Adipose tissue (tissue), 3 donors: ENCODE results near the gene PPID. TPM values are rescaled to one million over a fixed set of nuclear protein-coding genes. Genes with fewer than 3 reads are reported as not detected.
"Not testable (repeated sequence)": the region's sequence is repeated elsewhere in the genome, so short reads cannot be mapped to it uniquely, and the experiment has no call there.

Experiments
- H3K27ac ChIP-seq: one replicate; pipeline ENCODE4 v1.5.1; 2013; ENCODE audit warnings: low read depth, low read length
- WGBS, 3 donors: extraction: QIAGEN DNeasy Blood & Tissue Kit; methylation state at CpG; one replicate each; pipeline ENCODE4 v1.1.7; 2013; 5-methylcytosine and 5-hydroxymethylcytosine counted together
- polyA plus RNA-seq, 3 donors: library from polyadenylated mRNA; stranded (reverse); fragments of 200-250 nt; gene quantifications; one replicate each; pipeline ENCODE4 v1.2.3, GENCODE V29; 2013
- donor health status: healthy with polysubstance abuse.
- donor health status: Bipolar disorder and iron deficiency.
- donor health status: healthy.

The PPID gene
- polyA plus RNA-seq, 3 donors, result 16.1 to 30.8 (median 18.3) TPM

DNA sequence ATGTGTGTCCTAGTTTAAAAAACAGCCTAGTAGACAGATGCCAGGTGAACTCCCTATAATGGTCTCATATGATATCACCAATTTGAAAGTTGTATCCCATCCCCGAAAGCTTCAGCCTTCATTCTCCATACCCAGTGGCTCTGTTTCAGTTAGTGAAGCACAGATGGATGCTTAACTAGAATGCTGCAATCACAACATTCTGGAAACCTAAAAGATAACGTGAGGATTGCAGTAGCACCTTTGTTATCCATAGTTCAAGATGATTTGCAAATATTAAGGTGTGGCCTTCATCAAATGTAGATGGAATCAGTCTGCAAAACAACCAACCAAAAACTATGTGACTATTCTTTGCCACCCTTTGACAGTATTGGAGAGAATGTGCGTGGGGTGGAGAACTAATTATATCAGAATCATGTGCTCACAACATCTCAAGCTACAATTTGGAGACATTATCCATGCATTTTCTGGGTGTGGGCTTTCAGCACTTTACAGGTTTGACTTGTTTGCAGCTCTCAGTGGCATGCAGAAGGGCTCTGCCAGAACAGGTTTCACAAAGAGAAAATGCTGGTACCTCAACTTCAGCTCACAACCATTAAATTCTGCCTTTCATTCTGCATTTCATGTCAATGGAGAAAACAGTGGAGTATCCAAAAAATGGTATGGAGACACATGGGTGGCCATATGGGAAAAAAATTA is 18.3 kb upstream of the PPID start:
- H3K27ac ChIP-seq, result no peak overlapping the region
- 76 to 90% (median 84%) methylated on average over 3 of the region's 3 CpGs for WGBS, 3 donors

DNA sequence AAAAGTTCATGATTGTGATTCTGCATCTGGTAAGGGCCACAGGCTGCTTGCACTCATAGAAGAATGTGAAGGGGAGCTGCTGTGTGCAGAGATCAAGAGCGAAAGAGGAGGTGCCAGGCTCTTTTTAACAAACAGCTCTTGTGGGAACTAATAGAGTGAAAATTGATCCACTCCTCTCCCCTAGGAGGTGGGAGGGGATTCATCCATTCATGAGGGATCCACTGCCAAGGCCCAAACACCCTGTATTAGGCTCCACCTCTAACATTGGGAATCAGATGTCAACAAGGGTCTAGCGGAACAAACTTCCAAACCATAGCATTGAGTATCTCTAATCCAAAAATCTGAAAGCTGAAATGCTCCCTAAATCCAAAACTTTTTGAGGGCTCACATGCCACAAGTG is 16.4 kb upstream of the PPID start:
- no peak overlapping the region for H3K27ac ChIP-seq
- 87 to 97% (median 96%) methylated on average over 2 of the region's 2 CpGs for WGBS, 3 donors

DNA sequence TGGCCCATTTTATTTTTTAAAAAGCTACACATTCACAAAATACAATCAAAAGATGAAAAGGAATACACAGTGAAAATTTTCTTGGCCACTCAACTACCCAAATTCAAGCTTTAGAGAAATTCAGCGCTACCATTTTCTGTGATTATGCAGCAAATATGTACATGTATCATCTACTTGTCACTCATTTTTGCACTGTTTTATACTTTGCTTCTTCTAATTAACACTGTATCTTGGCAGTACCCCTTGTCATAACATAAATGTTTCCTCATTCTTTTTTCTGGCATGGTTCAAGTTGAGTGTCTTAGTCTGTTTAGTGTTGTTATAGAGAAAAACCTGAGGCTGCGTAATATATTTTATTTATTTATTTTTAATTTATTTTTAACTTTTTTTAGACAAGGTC is 15.7 kb upstream of the PPID start:
- no peak overlapping the region for H3K27ac ChIP-seq
- 98 to 99% (median 99%) methylated on average over 2 of the region's 2 CpGs for WGBS, 3 donors

DNA sequence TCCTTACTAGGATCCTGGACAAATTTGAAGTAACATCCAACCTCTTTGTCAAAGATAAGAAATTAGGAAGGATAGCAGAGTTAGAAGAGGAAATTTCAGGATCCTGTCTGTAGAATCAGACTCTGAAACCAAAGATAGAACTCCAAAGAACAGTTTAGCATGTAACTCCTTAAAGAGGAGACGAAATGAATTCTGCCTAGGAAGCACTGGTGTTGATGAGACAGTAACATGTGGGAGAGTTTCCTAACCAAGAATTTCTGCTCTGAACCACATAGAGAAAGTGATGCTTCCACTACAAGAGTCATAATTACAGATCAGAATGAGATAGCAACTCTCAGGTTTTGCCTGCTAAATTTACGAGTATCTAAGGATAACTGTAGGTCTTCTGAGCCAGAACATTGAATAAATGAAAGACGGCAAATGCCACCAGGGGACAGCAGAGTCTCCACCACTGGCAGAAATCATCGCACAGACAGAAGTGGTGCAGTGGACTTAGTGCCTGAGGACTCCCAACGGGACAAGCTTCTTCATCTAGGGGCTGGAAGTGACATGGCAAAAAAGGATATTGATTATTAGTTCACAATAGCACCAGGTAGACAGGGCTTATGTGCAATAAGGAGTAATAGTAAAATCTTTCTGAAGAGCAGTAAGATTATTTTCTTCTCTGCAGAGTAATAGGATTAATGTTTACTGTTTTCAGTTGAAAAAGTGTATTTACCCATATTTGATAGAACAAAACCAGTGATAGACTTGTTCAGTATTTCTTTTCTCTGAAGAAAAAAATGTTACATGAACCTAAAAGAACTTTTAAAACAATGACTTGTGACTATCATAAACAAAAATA is 6.7 kb upstream of the PPID start:
- H3K27ac ChIP-seq, result no peak overlapping the region
- WGBS, 3 donors, result 19 to 21% (median 19%) methylated on average over 5 of the region's 5 CpGs

DNA sequence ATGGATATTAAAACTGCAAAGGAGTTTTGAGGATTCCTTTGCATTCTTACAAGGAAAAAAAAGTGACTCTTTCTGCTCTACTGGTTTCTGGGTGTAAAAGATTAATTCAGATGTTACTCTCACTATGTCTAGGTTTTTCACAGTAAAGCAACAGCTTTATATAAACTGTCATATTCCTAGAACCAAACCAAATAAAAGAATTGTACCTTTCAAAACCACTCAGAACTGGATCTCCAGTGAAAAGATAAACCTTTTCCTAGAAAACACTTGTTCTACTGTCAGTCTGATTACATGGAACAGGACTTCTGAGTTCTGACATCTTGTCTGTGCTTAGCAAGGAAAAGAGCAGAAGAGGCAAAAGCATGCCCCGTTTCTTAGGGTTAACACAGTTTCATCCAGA is 5.0 kb upstream of the PPID start:
- WGBS, 3 donors, result 55 to 73% (median 65%) methylated on average over 1 of the region's 1 CpG
- no peak overlapping the region for H3K27ac ChIP-seq

DNA sequence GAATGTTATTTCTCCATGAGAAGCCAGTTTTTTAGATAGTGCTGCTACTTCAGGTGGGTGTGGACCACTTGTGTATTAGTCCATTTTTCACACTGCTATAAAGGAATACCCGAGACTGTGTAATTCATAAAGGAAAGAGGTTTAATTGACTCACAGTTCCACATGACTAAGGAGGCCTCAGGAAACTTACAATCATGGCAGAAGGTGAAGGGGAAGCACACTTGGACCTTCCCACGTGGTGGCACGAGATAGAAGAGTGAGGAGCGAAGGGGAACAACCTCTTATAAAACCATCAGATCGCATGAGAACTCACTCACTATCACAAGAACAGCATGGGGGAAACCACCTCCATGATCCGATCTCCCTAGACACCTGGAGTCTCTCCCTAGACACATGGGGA is 3.4 kb upstream of the PPID start:
- no peak overlapping the region for H3K27ac ChIP-seq
- 79 to 84% (median 80%) methylated on average over 6 of the region's 6 CpGs for WGBS, 3 donors

DNA sequence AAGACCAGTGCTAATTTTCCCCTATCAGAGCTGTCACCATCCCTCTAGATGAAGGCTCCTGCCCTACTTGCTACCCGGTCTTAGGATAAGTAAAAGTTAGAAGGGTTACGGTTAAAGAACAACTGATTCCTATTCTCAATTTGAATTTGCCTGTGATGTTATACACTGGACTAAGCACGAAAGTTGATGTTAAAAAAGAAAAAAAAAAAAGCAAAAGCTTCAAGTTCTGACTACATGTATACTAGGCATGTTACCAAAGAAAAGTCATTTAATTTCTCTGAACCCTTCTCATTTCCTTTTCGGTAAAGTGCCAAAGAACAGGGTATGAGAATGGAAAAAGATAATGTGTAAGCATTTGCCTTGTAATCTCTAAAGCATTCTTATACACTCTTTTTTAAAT is 1.4 kb upstream of the PPID start:
- H3K27ac ChIP-seq, result no peak overlapping the region
- 76 to 88% (median 86%) methylated on average over 4 of the region's 4 CpGs for WGBS, 3 donors

DNA sequence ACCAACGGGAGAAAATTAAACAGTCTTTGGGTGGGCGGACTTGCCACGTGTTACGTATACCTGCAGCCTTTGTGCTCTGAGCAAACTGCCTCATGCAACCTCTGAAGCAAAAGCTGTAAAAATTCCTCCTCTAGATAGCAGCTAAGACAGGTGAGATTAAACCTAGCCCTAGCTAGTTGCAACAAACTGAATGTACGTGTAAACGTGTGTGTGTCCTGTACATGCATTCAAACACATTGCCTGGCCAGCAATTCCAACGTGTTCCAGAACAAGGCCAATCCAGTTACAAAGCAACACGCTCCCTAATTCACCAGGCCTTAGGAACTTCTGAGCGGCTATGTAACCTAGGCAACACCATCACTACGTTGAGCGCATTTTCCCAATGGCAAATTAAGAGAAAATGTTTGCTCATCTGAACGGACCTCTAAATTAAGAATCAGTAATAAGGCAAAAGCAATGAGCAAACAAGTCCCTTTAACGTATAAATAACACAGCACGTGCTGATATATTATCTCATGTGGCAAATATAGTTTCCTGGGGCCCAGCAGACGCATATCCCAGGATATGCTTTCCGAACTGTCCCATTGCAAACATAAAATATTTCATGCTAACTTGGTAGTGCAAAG is 792 bp downstream of the PPID start:
- WGBS, 3 donors, result 7 to 19% (median 17%) methylated on average over 16 of the region's 16 CpGs
- peak overlapping the region; percentile 31 for H3K27ac ChIP-seq

DNA sequence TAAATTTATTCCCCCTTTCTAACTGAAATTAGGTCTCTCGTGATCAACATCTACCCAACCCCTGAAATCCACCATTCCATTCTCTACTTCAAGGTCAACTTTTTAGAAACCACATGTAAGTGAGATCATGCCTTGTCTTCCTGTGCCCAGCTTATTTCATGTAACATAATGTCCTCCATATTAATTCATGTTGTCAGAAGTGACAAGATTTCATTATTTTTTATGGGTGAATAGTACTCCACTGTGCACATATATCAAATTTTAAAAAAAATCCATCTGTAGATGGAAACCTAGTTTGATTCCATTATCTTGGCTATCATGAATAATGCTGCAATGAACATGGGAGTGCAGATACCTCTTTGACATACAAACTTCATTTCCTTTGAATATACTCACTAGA is 1.5 kb downstream of the PPID start:
- 78 to 100% (median 95%) methylated on average over 1 of the region's 1 CpG for WGBS, 3 donors
- H3K27ac ChIP-seq, result no peak overlapping the region

DNA sequence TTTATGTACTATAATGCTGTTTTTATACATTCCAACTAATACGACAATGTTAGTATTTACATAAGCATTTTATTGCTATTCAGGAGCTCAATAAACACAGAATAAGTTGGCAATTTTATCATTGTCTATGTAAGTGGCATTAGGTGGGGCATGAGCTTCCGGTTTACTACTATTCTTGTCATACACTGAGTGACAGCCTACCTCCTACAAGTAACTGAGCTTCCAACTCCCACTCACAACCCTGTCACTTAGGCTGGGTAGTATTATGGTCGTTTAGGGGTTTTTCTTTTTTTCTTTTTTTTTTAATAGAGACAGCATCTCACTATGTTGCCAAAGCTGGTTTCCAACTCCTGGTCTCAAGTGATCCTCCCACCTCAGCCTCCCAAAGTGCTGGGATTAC is 7.4 kb downstream of the PPID start:
- H3K27ac ChIP-seq, result no peak overlapping the region
- WGBS, 3 donors, result 69 to 74% (median 72%) methylated on average over 3 of the region's 3 CpGs

DNA sequence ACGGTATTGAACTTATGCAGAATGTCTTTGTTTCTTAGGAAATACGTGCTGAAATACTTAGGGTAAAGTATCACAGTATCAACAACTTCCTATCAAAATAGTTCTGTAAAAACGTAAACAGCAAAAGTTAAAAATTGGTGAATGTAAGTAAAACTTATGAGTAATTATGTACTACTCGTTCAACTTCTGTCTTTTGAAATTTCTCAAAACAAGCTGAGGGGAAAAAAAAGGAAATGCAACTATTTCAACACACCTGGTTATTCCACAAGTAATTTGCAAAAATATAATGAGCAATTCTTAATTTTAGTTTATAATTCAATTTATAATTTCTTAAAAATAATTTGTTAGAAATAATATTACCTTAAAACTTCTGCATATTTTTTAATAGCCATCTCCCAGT is 8.3 kb downstream of the PPID start:
- no peak overlapping the region for H3K27ac ChIP-seq
- 65 to 89% (median 73%) methylated on average over 4 of the region's 4 CpGs for WGBS, 3 donors

DNA sequence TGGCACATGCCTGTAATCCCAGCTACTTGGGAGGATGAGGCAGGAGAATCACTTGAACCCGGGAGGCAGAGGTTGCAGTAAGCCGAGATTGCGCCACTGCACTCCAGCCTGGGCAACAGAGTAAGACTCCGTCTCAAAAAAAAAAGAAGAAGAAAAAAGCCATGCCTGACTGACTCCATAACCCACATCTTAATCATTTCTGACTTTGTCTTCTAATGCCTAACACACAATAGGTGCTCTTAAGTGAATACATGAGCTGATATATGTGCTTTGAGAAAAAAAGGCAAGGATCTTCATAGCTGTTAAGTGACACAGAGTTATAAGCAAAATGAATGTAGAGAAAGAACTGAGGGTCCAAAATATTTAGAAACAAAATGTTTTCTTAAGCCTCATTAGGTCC is 10.6 kb downstream of the PPID start:
- 82 to 100% (median 86%) methylated on average over 4 of the region's 4 CpGs for WGBS, 3 donors

DNA sequence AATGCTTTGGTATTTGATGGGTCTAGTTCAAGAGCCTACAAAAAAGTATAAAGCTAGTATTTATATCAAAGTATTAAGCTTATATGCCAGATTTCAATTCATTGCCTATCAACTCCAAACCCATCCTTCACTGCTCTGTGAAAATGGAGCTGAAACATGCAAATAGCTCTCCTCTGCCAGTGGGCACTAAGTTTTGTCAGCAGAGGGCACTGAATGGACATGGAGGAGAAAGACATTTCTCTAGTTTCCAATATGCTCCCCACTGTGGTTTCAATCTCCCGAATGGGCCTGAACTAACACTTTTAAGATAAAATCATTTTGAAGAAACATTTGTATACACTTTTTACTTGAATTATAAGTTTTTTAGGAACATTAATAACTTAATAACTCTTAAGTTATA is 12.4 kb downstream of the PPID start:
- no peak overlapping the region for H3K27ac ChIP-seq
- WGBS, 3 donors, result 62 to 78% (median 69%) methylated on average over 1 of the region's 1 CpG

More for the DNA sequence above, 10.6 kb downstream of the PPID start:
- not testable (repeated sequence) for H3K27ac ChIP-seq

DNA sequence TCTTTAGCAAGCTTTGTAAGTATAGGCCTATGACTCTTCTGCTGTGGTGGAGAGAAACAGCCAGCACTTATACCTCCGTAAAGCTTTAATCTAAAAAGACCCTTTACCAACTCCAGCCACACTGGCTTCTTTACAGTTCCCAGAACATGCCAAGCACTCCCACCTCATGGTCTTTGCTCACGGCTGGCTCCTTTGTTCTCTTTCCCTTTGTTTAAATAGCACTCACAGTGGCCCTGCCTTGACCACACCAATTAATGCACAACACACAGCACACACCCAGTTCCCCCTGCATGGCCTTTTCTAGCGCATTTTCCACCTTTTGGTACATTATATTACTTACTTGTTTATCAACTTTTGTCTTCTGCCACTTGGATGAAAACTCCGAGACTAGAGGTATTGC is 18.9 kb downstream of the PPID start:
- no peak overlapping the region for H3K27ac ChIP-seq
- 88 to 95% (median 92%) methylated on average over 4 of the region's 4 CpGs for WGBS, 3 donors

DNA sequence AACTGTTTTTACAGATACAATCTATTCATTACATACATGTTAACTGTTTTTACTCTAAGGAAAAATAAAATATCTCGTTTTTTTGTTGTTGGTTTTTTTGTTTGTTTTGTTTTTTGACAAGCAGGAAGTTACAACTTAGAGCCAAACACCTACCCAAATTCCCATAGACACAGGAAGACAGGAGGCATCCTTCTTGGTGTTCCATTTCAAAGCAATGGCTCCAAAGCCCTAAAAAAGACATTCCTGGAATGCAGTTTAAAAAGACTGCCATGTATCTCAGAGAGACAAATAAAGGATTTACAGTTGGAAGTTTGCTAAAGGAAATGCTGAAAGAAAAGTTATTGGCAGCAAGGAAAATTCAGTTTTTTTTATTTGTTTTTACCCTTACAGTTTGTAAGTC is 34.4 kb downstream of the PPID start:
- WGBS, 3 donors, result 74 to 82% (median 80%) methylated on average over 1 of the region's 1 CpG
- H3K27ac ChIP-seq, result no peak overlapping the region

DNA sequence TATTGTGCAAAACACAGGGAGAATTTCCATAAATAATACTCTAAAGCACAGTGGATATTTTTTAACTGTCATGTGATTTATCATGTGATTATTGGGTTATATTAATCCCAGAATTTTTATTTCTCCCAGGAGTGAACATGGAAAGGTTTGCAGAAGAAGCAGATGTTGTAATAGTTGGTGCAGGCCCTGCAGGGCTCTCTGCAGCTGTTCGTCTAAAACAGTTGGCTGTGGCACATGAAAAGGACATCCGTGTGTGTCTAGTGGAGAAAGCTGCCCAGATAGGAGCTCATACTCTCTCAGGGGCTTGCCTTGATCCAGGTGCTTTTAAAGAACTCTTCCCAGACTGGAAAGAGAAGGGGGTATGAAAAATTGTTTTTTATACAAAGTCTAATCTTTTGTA is 41.1 kb downstream of the PPID start:
- 28 to 63% (median 44%) methylated on average over 2 of the region's 2 CpGs for WGBS, 3 donors
- H3K27ac ChIP-seq, result no peak overlapping the region

DNA sequence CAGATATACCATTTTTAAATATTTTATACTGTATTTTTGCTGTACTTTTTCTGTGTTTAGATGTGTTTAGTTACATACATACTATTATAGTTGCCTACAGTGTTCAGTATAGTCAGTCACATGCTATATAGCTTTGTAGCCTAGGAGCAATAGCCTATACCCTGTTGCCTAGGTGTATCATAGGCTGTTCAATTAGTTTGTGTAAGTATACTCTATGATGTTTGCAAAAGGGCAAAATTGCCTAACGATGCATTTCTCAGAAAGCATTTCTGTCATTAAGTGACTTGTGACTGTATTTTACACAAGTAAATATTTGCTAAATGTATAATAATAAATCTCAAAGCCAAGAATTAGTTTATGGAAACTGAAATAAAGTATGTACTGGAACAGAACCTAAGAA is 41.6 kb downstream of the PPID start:
- WGBS, 3 donors, result 55 to 77% (median 61%) methylated on average over 1 of the region's 1 CpG

DNA sequence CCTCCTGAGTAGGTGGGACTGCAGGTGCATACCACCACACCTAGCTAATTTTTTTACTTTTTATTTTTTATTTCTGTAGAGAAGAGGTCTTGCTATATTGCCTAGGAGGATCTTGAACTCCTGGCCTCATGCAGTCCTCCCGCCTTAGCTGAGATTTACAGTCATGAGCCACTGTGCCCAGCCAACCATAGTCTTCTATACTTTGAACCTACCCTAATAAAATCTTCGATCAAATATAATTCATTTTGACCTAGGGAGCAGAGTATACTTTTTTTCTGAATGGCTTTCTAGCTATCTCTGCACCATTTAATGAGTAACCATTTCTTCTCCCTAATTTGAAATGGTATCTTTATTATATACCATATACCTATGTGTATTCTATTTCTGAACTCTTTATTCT is 44.4 kb downstream of the PPID start:
- 95 to 97% (median 96%) methylated on average over 2 of the region's 2 CpGs for WGBS, 3 donors

More for the DNA sequence above, 41.6 kb downstream of the PPID start:
- H3K27ac ChIP-seq, result no peak overlapping the region

DNA sequence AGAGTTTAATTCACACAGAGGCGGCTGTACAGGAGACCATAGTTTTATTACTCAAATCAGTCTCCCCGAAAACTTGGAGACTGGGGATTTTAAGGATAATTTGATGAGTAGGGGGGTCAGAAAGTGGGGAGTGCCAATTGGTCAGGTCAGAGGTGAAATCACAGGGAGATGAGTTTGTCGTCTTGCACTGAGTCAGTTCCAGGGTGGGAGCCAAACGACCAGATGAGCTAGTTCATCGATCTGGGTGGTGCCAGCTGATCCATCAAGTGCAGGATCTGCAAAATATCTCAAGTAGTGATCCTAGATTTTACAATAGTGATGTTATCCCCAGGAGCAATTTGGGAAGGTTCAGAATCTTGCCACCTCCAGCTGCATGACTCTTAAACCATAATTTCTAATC is 47.1 kb downstream of the PPID start:
- no peak overlapping the region for H3K27ac ChIP-seq
- whole genome bisulfite sequencing, 3 donors, result 76 to 89% (median 80%) methylated on average over 5 of the region's 5 CpGs

More for the DNA sequence above, 44.4 kb downstream of the PPID start:
- H3K27ac ChIP-seq, result no peak overlapping the region
